WTC11 (cell line): ENCODE measurements around the gene DAZ1.
"Not testable (repeated sequence)": the region's sequence is repeated elsewhere in the genome, so short reads cannot be mapped to it uniquely, and the experiment has no call there.

Experiments used
- CTCF ChIP-seq: fragments of 200-600 bp; IDR thresholded peaks from 2 replicates; pipeline ENCODE4 v1.8.0; 2022; ENCODE audit warnings: antibody characterized with exemption
- ETV6 ChIP-seq: sonication (generic); formaldehyde crosslinking; IDR thresholded peaks from 2 replicates; pipeline ENCODE4 v1.8.1; 2022; ENCODE audit warnings: mild to moderate bottlenecking, missing genetic modification reagents
- HMGXB4 ChIP-seq: sonication (generic); formaldehyde crosslinking; IDR thresholded peaks from 2 replicates; pipeline ENCODE4 v1.8.1; 2023; ENCODE audit warnings: mild to moderate bottlenecking, moderate library complexity, missing genetic modification reagents
- SP1 ChIP-seq: sonication (generic); formaldehyde crosslinking; conservative IDR thresholded peaks from 2 replicates; pipeline ENCODE4 v1.8.1; 2022; ENCODE audit warnings: missing genetic modification reagents
- ZNF121 ChIP-seq: sonication (generic); formaldehyde crosslinking; IDR thresholded peaks from 2 replicates; pipeline ENCODE4 v1.8.0; 2023; ENCODE audit warnings: missing genetic modification reagents
- ZNF317 ChIP-seq: sonication (generic); formaldehyde crosslinking; IDR thresholded peaks from 2 replicates; pipeline ENCODE4 v1.8.1; 2023; ENCODE audit warnings: low read depth, mild to moderate bottlenecking, moderate library complexity, missing genetic modification reagents, borderline replicate concordance
- ZSCAN18 ChIP-seq: fragments of 250-450 bp; sonication (Bioruptor Pico); IDR thresholded peaks from 2 replicates; pipeline ENCODE4 v2.1.2; 2022; ENCODE audit warnings: mild to moderate bottlenecking, moderate library complexity

GRCh38 chrY:23207455-23207854, 8.6 kb upstream of the DAZ1 start:
- not testable (repeated sequence) for TF ChIP-seq CTCF; HMGXB4; ZNF317; ZSCAN18 (CRISPR knock-in tag); SP1; ETV6 (CRISPR knock-in tag); ZNF121 (CRISPR knock-in tag)
